ENCODE data around the gene HMGB2.

DNA sequence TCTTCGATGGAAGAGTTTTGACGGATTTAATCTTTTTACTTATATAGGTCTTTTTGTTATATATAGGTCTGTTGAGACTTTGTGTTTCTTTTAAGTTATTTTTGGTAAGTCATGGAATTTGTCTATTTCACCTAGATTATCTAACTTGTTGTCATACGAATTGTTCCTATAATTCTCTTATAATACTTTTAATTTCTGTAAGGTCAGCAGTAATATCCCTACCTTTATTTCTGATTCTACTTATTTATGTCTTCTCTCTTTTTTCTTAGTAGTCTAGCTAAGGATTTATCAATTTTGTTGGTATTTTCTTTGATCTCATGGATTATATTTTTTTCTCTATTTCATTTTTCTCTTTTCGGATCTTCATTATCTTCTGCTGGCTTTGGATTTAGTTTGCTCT is 48.2 kb upstream of the HMGB2 start:
- no peak for TF ChIP-seq TAF7 (optimal IDR thresholded peaks at IDR 0.05; ENCODE audit: borderline replicate concordance, low read depth, low read length)
- no peak for TF ChIP-seq EP300 (IDR thresholded peaks at IDR 0.05; ENCODE audit: borderline replicate concordance in 1 of 2, low read depth in 2 of 2, low read length in 2 of 2)
- no peak for TF ChIP-seq CTCF (IDR thresholded peaks at IDR 0.05; ENCODE audit: control extremely low read depth in 1 of 3, insufficient read depth in 1 of 3, low read depth in 1 of 3, low read length in 3 of 3)
- no peak for TF ChIP-seq EZH2 (IDR thresholded peaks at IDR 0.05; ENCODE audit: low read depth, low read length, severe bottlenecking)
- TF ChIP-seq TAF1 (IDR thresholded peaks at IDR 0.05; ENCODE audit: low read depth, low read length) = no peak
- TF ChIP-seq SAP30 (IDR thresholded peaks at IDR 0.05; ENCODE audit: insufficient read depth, insufficient replicate concordance, low read length) = no peak
- TF ChIP-seq MAFK (IDR thresholded peaks at IDR 0.05; ENCODE audit: low read depth, low read length) = no peak
- no peak for TF ChIP-seq CREB1 (IDR thresholded peaks at IDR 0.05)
- no peak for TF ChIP-seq POLR2AphosphoS5 (IDR thresholded peaks at IDR 0.05; ENCODE audit: low read depth, low read length)
- no peak for TF ChIP-seq HDAC2 (IDR thresholded peaks at IDR 0.05; ENCODE audit: borderline replicate concordance in 1 of 2, low read depth in 2 of 2, low read length in 2 of 2)
- TF ChIP-seq RBBP5 (IDR thresholded peaks at IDR 0.05; ENCODE audit: borderline replicate concordance, low read depth, low read length) = no peak
- no peak for TF ChIP-seq ZNF274 (IDR thresholded peaks at IDR 0.05; ENCODE audit: borderline replicate concordance, extremely low read depth, low read length)
- no peak for TF ChIP-seq POLR2A (IDR thresholded peaks at IDR 0.05; ENCODE audit: control extremely low read depth in 1 of 2, low read depth in 2 of 2, low read length in 2 of 2)
- TF ChIP-seq SP2 (IDR thresholded peaks at IDR 0.05; ENCODE audit: low read length) = no peak
